ENCODE results near the gene BTAF1.

DNA sequence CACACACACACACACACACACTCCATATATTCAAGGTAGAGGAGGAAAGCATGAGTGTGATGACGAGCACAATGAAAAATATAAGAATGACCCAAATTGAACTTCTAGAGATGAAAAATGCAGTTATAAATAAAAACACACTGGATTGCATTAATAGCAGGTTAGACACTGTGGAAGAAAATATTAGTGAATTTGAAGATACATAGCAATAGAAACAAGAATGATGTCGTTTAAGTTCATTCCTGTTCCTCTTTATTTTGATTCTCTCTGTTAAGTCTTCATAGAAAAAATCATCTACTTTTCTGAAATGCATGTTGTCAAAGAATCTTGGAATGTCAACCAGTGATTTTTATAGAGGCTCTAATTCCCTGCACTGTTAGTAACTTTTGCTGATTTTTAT lies 78.4 kb downstream of the BTAF1 start:
- no peak for TF ChIP-seq CTCF (IDR thresholded peaks at IDR 0.05)
- no peak for TF ChIP-seq POLR2AphosphoS5 (IDR thresholded peaks at IDR 0.05)
